Nephron (organoid): ENCODE measurements around the gene KLHDC3.
"Not testable (repeated sequence)": the region's sequence is repeated elsewhere in the genome, so short reads cannot be mapped to it uniquely, and the experiment has no call there.

Experiments
- H3K27ac Mint-ChIP-seq, 3 experiments: 2 replicates each; pipeline ENCODE4 v1.8.0; 2020; ENCODE audit warnings: mixed read lengths in 3 of 3, mild to moderate bottlenecking in 2 of 3, moderate library complexity in 1 of 3
- H3K27me3 Mint-ChIP-seq: 2 replicates; pipeline ENCODE4 v1.8.0; 2021; ENCODE audit warnings: low read depth, mild to moderate bottlenecking, moderate library complexity, mixed read lengths
- H3K36me3 Mint-ChIP-seq: 2 replicates; pipeline ENCODE4 v1.8.0; 2020; ENCODE audit warnings: low read depth, mixed read lengths
- H3K4me1 Mint-ChIP-seq: 2 replicates; pipeline ENCODE4 v1.8.0; 2020; ENCODE audit warnings: mixed read lengths
- H3K4me3 Mint-ChIP-seq, 3 experiments: 2 replicates each; pipeline ENCODE4 v1.8.0; 2020; ENCODE audit warnings: mild to moderate bottlenecking in 3 of 3, mixed read lengths in 3 of 3, moderate library complexity in 2 of 3
- H3K9me3 Mint-ChIP-seq: 2 replicates; pipeline ENCODE4 v1.8.0; 2020; ENCODE audit warnings: mixed read lengths
- TF ChIP-seq, protein P1 (sequence below), 3 experiments: fragments of 200-600 bp; sonication (generic); IDR thresholded peaks; one replicate each; pipeline ENCODE4 v1.5.0; 2021; ENCODE audit warnings: antibody characterized with exemption in 3 of 3; ENCODE audit not compliant: unreplicated experiment in 3 of 3

Gene KLHDC3

DNA sequence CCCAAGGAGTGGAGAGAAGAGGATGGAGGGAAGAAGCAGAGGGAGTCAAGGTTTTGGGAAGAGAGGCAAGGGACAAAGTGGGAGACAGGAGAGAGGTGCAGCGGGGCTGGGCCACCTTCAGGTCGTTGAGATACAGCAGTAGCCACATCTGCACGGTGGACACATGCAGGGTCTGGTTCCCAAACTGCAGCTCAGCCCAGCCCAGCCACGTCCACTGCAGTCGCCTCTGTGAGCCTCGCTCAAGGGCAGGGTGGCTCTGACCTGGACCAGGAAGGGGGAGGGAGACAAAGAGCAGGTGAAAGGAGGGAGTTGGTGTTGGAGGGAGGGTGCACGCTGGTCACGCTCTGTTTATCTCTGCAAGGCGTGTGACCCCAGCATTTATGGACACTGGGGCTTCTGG lies 24.7 kb downstream of the KLHDC3 start:
- no peaks in the 10 kb centered on the region for H3K9me3 Mint-ChIP-seq
- H3K27me3 Mint-ChIP-seq: no peaks in the 10 kb centered on the region
- TF ChIP-seq, protein P1, sequence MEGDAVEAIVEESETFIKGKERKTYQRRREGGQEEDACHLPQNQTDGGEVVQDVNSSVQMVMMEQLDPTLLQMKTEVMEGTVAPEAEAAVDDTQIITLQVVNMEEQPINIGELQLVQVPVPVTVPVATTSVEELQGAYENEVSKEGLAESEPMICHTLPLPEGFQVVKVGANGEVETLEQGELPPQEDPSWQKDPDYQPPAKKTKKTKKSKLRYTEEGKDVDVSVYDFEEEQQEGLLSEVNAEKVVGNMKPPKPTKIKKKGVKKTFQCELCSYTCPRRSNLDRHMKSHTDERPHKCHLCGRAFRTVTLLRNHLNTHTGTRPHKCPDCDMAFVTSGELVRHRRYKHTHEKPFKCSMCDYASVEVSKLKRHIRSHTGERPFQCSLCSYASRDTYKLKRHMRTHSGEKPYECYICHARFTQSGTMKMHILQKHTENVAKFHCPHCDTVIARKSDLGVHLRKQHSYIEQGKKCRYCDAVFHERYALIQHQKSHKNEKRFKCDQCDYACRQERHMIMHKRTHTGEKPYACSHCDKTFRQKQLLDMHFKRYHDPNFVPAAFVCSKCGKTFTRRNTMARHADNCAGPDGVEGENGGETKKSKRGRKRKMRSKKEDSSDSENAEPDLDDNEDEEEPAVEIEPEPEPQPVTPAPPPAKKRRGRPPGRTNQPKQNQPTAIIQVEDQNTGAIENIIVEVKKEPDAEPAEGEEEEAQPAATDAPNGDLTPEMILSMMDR (IDR thresholded peaks at IDR 0.05; ENCODE audit: unreplicated experiment in 3 of 3): no peak
- no peaks in the 10 kb centered on the region for H3K4me1 Mint-ChIP-seq
- H3K36me3 Mint-ChIP-seq: peaks cover 75% of the 10 kb centered on the region
- H3K27ac Mint-ChIP-seq: no peak overlapping the region
- H3K4me3 Mint-ChIP-seq: no peak overlapping the region

- H3K9me3 Mint-ChIP-seq: no peaks in the 10 kb centered on the region
Measured at GRCh38 chr6:43040542-43041257, 26.7 kb downstream of the KLHDC3 start.

DNA sequence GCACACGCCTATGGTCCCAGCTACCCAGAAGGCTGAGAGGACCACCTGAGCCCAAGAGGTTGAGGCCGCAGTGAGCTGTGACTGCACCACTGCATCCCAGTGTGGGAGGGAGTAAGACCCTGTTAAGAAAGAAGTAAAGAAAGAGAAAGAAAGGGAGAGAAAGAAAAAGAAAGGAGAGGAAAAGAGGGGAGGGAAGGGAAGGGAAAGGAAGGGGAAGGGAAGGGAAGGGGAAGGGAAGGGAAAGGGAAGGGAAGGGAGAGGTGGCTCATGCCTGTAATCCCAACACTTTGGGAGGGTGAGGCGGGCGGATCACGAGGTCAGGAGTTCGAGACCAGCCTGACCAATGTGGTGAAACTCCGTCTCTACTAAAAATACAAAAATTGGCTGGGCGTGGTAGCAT lies 27.4 kb downstream of the KLHDC3 start:
- H3K4me1 Mint-ChIP-seq, H3K9me3 Mint-ChIP-seq, H3K27ac Mint-ChIP-seq, H3K27me3 Mint-ChIP-seq, H3K4me3 Mint-ChIP-seq: not testable (repeated sequence)
- peaks cover 72% of the 10 kb centered on the region for H3K36me3 Mint-ChIP-seq

More at GRCh38 chr6:43040542-43041257, 26.7 kb downstream of the KLHDC3 start:
- Mint-ChIP-seq H3K4me1 (no peaks in the 10 kb centered on the region), H3K36me3 (peaks cover 68% of the 10 kb centered on the region), H3K27me3 (no peaks in the 10 kb centered on the region), H3K4me3 (no peak overlapping the region), H3K27ac (no peak overlapping the region)
- TF ChIP-seq, protein P1 (IDR thresholded peaks at IDR 0.05; ENCODE audit: unreplicated experiment in 3 of 3): no peak

GRCh38 chr6:43043310-43043709 lies 29.3 kb downstream of the KLHDC3 start:
- no peak overlapping the region for H3K27ac Mint-ChIP-seq
- H3K27me3 Mint-ChIP-seq: no peaks in the 10 kb centered on the region
- peaks cover 67% of the 10 kb centered on the region for H3K36me3 Mint-ChIP-seq
- TF ChIP-seq, protein P1 (IDR thresholded peaks at IDR 0.05; ENCODE audit: unreplicated experiment in 3 of 3): no peak
- H3K4me1 Mint-ChIP-seq: no peaks in the 10 kb centered on the region
- H3K4me3 Mint-ChIP-seq: no peak overlapping the region
- no peaks in the 10 kb centered on the region for H3K9me3 Mint-ChIP-seq

GRCh38 chr6:43045371-43045930 lies 31.4 kb downstream of the KLHDC3 start:
- H3K27ac Mint-ChIP-seq: no peak overlapping the region
- TF ChIP-seq, protein P1 (IDR thresholded peaks at IDR 0.05; ENCODE audit: unreplicated experiment in 3 of 3): no peak
- H3K27me3 Mint-ChIP-seq: no peaks in the 10 kb centered on the region
- H3K4me3 Mint-ChIP-seq: no peak overlapping the region
- peaks cover 66% of the 10 kb centered on the region for H3K36me3 Mint-ChIP-seq
- H3K9me3 Mint-ChIP-seq: no peaks in the 10 kb centered on the region
- peaks cover 7% of the 10 kb centered on the region for H3K4me1 Mint-ChIP-seq

DNA sequence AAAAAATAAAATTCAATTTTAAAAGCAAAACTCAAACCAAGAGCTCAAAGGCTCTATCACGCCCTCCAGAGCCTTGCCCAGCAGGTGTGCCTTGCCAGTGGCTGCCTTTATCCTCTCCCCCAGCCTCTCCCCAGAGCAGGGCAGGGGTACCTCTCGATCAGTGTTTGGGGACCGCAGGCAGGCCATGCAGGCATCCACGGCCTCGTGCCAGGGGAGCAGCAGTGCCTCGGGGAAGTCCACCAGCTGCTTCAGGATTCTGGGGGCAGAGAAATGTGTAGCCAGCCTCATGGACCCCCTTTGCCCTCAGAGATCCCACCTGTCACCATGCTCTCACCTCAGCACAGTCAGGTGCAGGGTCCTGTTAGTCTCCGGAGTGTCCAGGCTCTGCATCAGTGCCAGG lies 33.9 kb downstream of the KLHDC3 start:
- no peak overlapping the region for H3K4me3 Mint-ChIP-seq
- H3K36me3 Mint-ChIP-seq: peaks cover 64% of the 10 kb centered on the region
- peaks cover 31% of the 10 kb centered on the region for H3K4me1 Mint-ChIP-seq
- H3K9me3 Mint-ChIP-seq: no peaks in the 10 kb centered on the region
- no peak overlapping the region for H3K27ac Mint-ChIP-seq
- H3K27me3 Mint-ChIP-seq: no peaks in the 10 kb centered on the region
- TF ChIP-seq, protein P1 (IDR thresholded peaks at IDR 0.05; ENCODE audit: unreplicated experiment in 3 of 3): no peak
